GM18505 (cell line): ENCODE data around the gene PPP4R1.
"Not testable (repeated sequence)": the region's sequence is repeated elsewhere in the genome, so short reads cannot be mapped to it uniquely, and the experiment has no call there.

Experiments
- ATAC-seq: cut with Tn5 transposase; IDR thresholded peaks from one replicate; pipeline ENCODE4 v1.9.1; 2021; ENCODE audit not compliant: unreplicated experiment
- POLR2A ChIP-seq: IDR thresholded peaks from 4 replicates; pipeline ENCODE4 v1.6.1; 2011; ENCODE audit warnings: borderline replicate concordance; ENCODE audit not compliant: insufficient read depth, insufficient read length; ENCODE audit errors: extremely low read depth

Gene PPP4R1

DNA sequence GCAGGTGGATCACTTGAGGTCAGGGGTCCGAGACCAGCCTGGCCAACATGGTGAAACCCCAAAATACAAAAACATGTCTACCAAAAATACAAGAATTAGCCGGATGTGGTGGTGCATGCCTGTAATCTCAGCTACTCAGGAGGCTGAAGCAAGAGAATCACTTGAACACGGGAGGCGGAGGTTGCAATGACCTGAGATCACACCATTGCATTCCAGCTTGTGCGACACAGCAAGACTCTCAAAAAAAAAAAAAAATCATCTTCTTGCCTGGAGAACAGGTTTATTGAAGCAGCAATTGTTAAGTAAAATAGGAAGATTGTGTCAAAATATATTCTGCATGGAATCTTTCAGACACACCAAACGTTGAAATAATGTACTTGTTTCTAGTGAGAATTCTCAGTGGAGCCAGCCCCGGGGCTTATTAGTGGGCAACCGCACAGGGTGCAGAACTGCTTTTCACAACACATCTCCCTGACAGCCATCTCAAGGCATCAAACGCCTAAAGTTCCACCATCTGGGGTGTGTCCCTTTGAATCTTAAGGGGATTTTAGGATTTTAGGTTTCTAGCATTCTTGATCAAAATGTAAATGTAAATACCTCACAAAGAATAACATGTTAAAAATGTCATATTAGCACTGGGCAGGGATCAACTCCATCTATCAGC lies 28.6 kb upstream of the PPP4R1 start:
- no peak for ATAC-seq
- no peak for TF ChIP-seq POLR2A

DNA sequence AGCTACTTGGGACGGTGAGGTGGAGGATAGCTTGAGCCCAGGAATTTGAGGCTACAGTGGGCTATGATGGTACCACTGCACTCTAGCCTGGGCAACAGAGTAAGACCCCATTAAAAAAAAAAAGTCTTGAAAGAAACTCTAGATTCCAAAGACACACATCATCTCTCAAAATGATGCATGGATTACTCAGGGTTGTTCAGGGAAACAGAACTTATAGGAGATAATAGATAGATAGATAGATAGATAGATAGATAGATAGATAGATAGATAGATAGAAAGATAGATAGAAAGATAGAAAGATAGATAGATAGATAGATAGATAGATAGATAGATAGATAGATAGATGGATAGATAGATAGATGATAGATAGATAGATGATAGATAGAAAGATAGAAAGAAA lies 26.7 kb upstream of the PPP4R1 start:
- ATAC-seq, result not testable (repeated sequence)

DNA sequence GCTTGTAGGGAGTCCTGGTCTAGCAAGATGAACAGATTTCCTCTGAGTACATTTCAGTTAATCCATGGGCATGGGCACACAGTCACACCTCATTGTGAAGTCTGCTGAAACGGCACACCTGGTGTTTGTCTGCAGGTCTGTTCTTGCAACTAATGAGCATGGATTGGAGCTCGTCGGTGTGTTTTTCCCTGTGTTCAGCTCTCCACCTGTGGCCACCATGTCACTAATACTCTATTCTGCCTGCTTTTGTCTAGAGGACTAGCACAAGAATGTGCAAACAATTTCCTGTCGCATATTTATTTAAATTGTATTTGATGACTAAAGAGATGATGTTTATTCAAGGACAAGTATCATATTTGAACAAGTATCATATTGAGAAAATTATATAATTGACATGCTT lies 24.5 kb upstream of the PPP4R1 start:
- TF ChIP-seq POLR2A, result no peak
- no peak for ATAC-seq

DNA sequence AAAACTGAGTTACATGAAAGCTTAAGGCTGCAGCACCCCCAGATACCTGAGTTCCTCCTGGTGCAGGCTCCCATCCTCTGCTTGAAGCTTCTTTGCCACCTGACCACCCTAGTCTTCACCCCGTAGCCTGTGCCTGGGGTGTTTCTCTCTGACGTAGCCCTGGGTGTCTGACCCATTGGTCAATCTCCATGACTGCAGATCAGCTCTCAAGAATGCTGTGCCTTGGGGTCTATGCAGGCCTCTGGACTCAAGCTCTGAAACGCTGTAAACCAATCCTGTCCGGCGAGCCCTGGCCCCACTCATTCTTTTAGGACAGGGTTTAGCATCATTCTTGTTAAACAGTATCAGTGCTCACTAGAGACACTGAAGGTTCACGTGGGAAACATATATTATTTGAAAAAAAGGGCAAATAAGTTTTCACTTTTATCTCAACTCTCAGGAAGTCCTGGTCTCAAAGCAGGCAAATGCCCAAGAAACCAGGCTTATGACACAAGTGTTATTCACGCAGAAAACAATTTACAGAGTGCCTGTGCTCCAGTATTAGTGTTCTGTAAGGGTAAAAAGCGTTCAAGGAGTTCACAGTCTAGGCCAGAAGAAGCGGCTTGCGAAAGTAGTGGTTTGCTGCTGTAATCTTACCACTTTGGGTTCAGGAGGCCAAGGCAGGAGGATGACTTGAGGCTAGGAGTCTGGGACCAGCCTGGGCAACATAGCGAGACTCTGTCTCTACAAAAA lies 22.8 kb upstream of the PPP4R1 start:
- no peak for TF ChIP-seq POLR2A
- ATAC-seq, result no peak

DNA sequence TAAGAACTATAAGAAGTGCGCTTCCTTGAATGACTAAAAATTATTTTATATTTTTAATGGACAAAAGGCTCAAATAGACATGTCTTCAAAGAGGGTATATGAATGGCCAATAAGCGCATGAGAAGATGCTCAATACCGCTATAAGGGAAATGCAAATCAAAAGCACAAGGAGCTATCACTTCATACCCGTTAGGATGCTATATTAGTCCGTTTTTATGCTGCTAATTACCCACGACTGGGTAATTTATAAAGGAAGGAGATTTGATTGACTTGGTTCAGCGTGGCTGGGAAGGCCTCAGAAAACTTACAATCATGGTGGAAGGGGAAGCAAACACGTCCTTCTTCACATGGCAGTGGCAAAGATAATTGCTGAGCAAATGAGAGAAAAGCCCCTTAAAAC lies 20.5 kb upstream of the PPP4R1 start:
- no peak for TF ChIP-seq POLR2A
- ATAC-seq, result no peak

DNA sequence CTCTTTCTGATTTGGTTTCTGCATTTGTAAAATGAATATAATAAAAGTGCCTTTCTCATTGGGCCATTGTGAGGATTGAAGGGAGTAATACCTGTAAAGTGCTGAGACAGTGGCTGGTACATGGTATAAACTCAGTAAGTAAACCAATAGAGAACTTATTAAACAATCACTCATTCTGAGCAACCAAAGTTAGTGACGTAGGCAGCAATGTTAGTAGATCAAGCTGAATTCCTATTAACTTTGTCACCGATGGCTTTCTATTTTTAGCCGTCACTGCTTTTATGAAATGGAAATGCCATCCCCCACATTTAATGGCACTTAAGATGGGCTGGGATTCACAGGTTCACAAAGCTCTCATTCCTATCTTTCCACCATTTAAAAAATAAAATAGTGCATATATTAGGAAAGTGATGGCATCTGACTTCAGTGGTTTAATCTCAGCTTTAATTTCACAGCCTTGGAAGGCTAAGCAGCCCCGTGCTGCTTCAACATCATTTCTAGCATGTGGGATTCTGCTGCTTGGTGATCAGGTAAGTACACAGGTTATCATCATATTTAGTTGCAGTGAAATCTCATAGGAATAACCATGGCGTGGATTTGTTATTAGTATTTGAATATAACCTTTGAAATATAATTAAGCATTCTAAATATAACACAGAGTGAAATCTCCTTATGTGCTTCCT lies 17.6 kb upstream of the PPP4R1 start:
- TF ChIP-seq POLR2A, result no peak
- no peak for ATAC-seq

DNA sequence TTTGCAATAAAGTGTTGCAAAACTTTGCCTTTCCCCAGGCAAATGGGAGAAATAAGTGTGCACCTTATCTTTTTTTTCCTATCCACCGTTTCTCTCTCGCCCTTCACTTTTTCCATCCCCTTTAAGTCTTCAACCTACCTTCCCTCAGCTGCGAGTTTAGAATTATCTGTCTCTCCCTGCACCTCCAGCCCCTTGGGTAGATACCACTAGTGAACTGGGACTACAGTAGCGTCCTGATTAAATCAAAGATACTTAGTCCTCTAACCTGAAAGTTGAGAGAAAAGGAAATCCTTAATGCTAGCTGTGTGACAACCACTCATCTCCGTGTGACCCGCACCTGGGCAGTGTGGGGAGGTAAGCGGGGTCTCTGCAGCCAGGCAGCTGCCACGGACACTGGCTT lies 16.1 kb upstream of the PPP4R1 start:
- no peak for TF ChIP-seq POLR2A

DNA sequence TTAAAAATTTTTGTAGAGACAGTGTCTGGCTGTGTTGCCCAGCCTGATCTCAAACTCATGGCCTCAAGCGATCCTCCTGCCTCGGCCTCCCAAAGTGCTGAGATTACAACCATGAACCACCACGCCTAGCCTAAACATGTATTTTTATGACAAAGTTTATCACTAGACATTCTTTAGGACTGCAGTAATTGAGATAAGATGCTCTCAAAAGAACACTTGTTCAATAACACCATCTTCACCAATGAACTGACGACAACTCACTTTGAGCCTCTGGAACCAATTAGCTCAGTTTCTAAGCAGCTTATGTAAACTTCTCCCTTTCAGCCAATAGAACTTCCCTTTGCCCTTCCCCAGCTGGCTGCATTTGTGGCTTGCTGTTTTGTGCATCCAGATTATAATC lies 15.3 kb upstream of the PPP4R1 start:
- no peak for ATAC-seq
- no peak for TF ChIP-seq POLR2A

More for the DNA sequence above, 16.1 kb upstream of the PPP4R1 start:
- no peak for ATAC-seq

DNA sequence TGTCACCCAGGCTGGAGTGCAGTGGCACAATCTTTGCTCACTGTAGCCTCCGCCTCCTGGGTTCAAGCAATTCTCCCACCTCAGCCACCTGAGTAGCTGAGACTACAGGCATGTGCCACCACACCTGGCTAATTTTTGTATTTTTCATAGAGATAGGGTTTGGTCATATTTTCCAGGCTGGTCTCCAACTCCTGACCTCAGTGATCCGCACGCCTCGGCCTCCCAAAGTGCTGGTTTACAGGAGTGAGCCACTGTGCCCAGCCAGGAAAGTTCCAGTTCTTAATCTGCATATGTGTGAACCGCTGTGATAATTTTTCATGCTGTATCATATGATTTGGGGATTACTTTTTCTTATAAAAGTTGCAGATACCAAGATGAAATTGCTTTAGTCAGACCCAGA lies 14.6 kb upstream of the PPP4R1 start:
- no peak for TF ChIP-seq POLR2A
- no peak for ATAC-seq

DNA sequence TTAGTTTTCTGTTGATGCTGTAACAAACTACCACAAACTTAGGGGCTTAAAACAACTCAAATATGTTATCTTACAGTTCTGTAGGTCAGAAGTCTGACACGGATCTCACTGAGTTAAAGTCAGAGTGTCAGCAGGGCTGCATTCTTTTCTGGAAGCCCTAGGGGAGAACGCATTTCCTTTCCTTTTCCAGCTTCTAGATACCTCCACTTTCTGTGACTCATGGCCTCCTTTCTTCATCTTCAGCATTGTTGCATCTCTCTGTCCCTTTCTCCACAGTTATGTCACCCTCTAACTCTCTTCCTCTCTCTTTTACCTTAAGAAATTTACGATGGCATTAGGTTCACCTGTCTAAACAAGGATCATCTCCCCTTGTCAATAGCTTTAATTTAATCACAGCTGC lies 13.3 kb upstream of the PPP4R1 start:
- ATAC-seq, result no peak
- no peak for TF ChIP-seq POLR2A

DNA sequence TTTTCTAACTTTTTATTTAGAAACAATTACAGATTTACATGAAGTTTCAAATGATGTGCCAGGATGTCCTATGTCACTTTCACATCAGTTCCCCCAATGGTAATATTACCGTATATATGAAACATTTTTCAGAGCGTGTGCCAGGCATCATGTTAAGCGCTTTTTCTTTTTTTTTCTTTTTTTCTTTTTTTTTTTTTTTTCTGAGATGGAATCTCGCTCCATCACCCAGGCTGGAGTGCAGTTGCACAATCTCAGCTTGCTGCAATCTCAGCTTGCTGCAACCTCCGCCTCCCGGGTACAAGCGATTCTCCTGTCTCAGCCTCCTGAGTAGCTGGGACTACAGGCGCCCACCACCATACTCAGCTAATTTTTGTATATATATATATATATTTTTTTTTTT lies 5.6 kb upstream of the PPP4R1 start:
- no peak for ATAC-seq

DNA sequence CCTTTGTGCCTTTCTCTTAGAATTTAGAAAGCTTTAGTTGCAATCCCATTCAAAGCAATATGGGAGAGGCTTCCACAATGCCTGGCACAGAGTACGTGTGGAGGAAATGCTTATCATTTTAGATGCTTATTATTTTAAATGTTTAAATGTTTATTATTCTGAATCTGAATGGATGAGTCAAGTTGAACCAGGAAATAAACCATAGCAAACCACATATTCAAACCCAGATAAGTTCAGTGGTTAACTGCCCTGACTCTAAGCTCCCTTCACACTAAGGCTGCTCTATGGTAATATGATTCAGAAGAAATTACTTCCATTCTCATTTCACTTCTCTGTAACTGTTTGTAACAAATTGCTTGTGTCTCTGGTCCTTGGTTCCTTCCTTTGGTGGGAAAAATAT lies 5.2 kb upstream of the PPP4R1 start:
- no peak for ATAC-seq
- TF ChIP-seq POLR2A, result no peak

More for the DNA sequence above, 5.6 kb upstream of the PPP4R1 start:
- no peak for TF ChIP-seq POLR2A

DNA sequence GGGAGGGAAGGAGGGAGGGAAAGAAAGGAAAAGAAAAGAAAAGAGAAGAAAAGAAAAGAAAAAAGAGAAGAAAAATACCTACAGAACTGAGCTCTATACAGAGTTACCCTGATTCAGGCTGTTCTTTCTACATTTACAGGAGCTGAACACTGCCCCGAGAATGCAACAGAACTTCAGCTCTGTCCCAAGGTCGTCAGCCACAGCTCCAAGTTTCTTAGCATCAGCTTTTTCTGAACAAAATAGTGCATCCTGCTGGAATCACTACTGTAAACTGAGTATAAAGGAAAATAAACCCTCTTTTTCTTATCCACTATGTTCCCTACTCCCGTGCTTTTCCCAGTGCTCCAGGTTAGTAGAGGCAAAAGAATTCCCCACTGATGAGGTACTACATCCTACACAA lies 4.7 kb upstream of the PPP4R1 start:
- ATAC-seq, result no peak
- TF ChIP-seq POLR2A, result no peak

DNA sequence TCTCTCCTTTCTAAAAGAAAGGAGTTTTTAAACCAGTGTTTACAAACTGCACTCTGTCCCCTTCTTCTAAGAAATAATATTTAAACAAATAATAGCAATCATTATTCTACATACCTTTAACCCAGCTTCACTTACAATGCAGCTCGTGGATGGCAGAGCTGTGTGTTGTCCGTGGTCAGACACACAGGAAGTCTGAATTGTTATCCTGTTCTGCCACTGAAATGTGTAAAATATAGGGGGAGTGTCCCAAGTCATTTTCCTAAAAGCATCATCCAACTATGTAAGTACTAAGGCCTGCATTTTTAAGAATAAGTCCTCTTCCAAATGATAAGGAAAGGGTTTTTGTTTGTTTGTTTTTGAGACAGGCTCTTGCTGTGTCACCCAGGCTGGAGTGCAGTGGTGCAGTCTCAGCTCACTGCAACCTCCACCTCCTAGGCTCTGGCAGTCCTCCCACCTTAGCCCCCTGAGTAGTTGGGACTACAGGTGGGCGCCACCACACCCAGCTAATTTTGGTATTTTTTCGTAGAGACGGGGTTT lies 2.7 kb upstream of the PPP4R1 start:
- ATAC-seq, result no peak
- TF ChIP-seq POLR2A, result no peak

DNA sequence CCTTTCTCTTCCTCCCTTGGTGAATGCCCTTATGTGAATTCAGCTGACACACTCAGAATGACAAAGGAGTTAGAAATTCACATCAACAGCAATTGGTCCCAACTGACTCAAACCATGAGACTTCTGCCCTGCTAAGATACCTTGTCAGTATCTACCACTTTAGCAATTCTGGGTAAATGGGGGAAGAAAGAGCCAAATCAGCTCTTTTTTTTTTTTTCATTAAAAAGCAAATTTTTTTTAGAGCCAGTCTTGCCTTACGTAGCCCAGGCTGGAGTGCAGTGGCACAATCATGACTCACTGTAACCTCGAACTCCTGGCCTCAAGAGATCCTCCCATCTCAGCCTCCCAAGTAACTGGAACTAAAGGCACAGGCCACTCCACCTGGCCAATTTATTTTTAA lies 1.7 kb upstream of the PPP4R1 start:
- no peak for ATAC-seq
- TF ChIP-seq POLR2A, result no peak
